Suprapubic skin (tissue), 4 donors: ENCODE measurements around the gene KLF6. TPM values are rescaled to one million over a fixed set of nuclear protein-coding genes. Genes with fewer than 3 reads are reported as not detected.

Source experiments
- DNase-seq, 2 donors: peaks; one replicate each; pipeline ENCODE4 v3.0.0-alpha.2; 2019; ENCODE audit warnings: low spot score in 2 of 2
- H3K27ac ChIP-seq: fragments of 200-600 bp; sonication (generic); one replicate; pipeline ENCODE4 v1.5.1; 2019
- H3K27me3 ChIP-seq: fragments of 200-600 bp; sonication (generic); one replicate; pipeline ENCODE4 v1.5.1; 2019
- H3K36me3 ChIP-seq: fragments of 200-600 bp; sonication (generic); one replicate; pipeline ENCODE4 v1.5.1; 2019
- H3K4me1 ChIP-seq: fragments of 200-600 bp; sonication (generic); one replicate; pipeline ENCODE4 v1.5.1; 2019
- H3K4me3 ChIP-seq: fragments of 200-600 bp; sonication (generic); one replicate; pipeline ENCODE4 v1.5.1; 2019; ENCODE audit warnings: mild to moderate bottlenecking
- H3K9me3 ChIP-seq: fragments of 200-600 bp; sonication (generic); one replicate; pipeline ENCODE4 v1.5.1; 2019
- CTCF ChIP-seq, 2 donors: fragments of 200-600 bp in 1 of 2; fragments of 450-650 bp in 1 of 2; sonication (generic) in 1 of 2; IDR thresholded peaks; one replicate each; pipeline ENCODE4 v1.5.1; 2016 to 2019; ENCODE audit warnings: antibody characterized with exemption in 2 of 2, mild to moderate bottlenecking in 1 of 2, moderate library complexity in 1 of 2
- EP300 ChIP-seq: sonication (generic); formaldehyde crosslinking; IDR thresholded peaks from one replicate; pipeline ENCODE4 v1.6.1; 2017; ENCODE audit warnings: antibody characterized with exemption
- POLR2A ChIP-seq, 2 donors: fragments of 450-650 bp; IDR thresholded peaks; one replicate each; pipeline ENCODE4 v1.6.1; 2017; ENCODE audit warnings: antibody characterized with exemption in 2 of 2, mild to moderate bottlenecking in 2 of 2, moderate library complexity in 2 of 2
- POLR2AphosphoS5 ChIP-seq, 3 donors: sonication (generic); formaldehyde crosslinking; IDR thresholded peaks; one replicate each; pipeline ENCODE4 v1.6.1; 2017; ENCODE audit warnings: antibody characterized with exemption in 3 of 3
- WGBS: methylation state at CpG from one replicate; pipeline ENCODE4 v1.1.5; 2018; 5-methylcytosine and 5-hydroxymethylcytosine counted together
- total RNA-seq, 4 donors: library from RNA; depleted of rRNA; stranded (reverse); fragments of >200 nt; gene quantifications; one replicate each; pipeline ENCODE4 v1.1.0, GENCODE V29; 2016

Gene KLF6
- total RNA-seq, 4 donors from 2014 or later: 242 to 484 (median 276) TPM

DNA sequence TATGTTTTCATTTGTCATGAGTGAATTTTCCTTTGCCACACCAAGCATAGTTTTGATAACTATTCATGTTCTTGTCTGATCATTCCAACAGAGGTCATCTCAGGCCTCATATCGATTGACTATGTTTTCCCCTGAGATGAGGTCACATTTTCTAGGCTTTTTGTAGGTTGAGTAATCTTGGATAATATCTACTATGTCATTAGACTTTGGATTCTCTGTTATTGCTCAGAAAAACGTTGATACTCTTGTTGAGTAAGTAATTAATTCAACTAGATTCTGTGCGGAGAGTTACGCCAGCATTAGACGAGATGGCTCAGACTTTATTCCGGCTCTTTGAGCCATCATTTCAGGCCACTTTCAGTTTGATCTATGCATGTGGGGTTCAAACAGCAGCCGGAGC is 57.7 kb downstream of the KLF6 start:
- Histone ChIP-seq H3K27me3 (no peaks in the 10 kb centered on the region), H3K27ac (no peak overlapping the region), H3K36me3 (no peaks in the 10 kb centered on the region), H3K9me3 (no peaks in the 10 kb centered on the region), H3K4me3 (peak overlapping the region; percentile 12), H3K4me1 (no peaks in the 10 kb centered on the region)
- WGBS: 79% methylated on average over 7 of the region's 7 CpGs
- DNase-seq: no peak
- no peak for TF ChIP-seq POLR2AphosphoS5 (IDR thresholded peaks at IDR 0.05)
- TF ChIP-seq POLR2A (IDR thresholded peaks at IDR 0.05): no peak
- no peak for TF ChIP-seq EP300
- no peak for TF ChIP-seq CTCF (IDR thresholded peaks at IDR 0.05)
